Measurements from ENCODE around the gene UQCC3.

Gene UQCC3

DNA sequence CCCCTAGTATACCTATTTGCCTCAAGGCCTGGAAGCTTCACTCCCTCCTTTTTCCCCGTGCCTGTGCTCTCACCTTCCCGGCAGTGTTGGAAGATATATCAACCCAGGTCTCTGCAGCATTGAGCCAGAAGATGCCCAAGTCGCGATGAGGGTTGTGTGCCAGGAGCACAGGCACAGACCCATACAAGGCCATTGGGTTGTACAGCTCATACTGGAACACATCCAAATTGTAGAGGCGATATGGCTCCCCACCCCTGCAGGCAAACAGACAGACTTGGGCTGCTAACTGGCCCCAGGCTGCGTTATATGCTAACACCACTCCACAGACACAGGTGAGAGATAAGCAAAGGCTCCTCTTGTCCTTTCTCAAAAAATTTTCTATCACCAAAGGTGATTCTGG is 39.0 kb upstream of the UQCC3 start:
- no peaks in the 10 kb centered on the region for H3F3A ChIP-seq (ENCODE audit: control insufficient read depth, insufficient read depth)
- no peaks in the 10 kb centered on the region for H3K4me1 ChIP-seq (ENCODE audit: control insufficient read depth, low read length)
- no peaks in the 10 kb centered on the region for H3K9me3 ChIP-seq (ENCODE audit: control insufficient read depth, insufficient read depth, low read length)
- no peaks in the 10 kb centered on the region for H3K27me3 ChIP-seq (ENCODE audit: control insufficient read depth, low read length)
- H4K20me1 ChIP-seq (ENCODE audit: control insufficient read depth, insufficient read depth, low read depth, low read length) = no peaks in the 10 kb centered on the region
- H3K36me3 ChIP-seq (ENCODE audit: control insufficient read depth, low read length) = peaks cover 89% of the 10 kb centered on the region
- TF ChIP-seq EZH2phosphoT487 (IDR thresholded peaks at IDR 0.05; ENCODE audit: borderline replicate concordance, low read length) (no peak), CTCF (IDR thresholded peaks at IDR 0.05; ENCODE audit: low read depth, low read length, poor library complexity, severe bottlenecking) (no peak)
- no peak overlapping the region for H3K27ac ChIP-seq (ENCODE audit: low read depth, low read length)
- H3K9me2 ChIP-seq (replicated peaks; ENCODE audit: control insufficient read depth, low read length) = no peaks in the 10 kb centered on the region
- H3K4me2 ChIP-seq (ENCODE audit: low read length) = no peak overlapping the region
- H3K79me2 ChIP-seq (ENCODE audit: control insufficient read depth, low read length) = peaks cover 4% of the 10 kb centered on the region; the same call in 1 of the 2 replicates
- H3K4me3 ChIP-seq (ENCODE audit: low read length) = no peak overlapping the region

DNA sequence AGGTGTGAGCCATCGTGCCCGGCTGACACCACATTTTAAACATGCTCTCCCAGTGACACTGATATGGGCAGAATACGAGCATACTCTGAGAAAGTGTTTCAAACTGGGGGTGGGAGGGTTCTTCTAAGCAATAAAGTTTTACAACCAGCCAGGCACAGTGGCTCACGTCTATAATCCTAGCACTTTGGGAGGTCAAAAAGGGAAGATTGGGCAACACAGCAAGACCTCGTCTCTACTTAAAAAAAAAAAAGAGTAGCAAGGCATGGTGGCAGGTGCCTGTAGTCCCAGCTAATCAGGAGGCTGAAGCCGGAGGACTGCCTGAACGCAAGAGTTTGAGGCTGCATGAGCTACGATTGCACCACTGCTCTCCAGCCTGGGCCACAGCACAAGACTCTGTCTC is 27.3 kb upstream of the UQCC3 start:
- H3F3A ChIP-seq (ENCODE audit: control insufficient read depth, insufficient read depth) = no peaks in the 10 kb centered on the region
- no peaks in the 10 kb centered on the region for H3K9me2 ChIP-seq (replicated peaks; ENCODE audit: control insufficient read depth, low read length)
- H4K20me1 ChIP-seq (ENCODE audit: control insufficient read depth, insufficient read depth, low read depth, low read length) = peaks cover 3% of the 10 kb centered on the region; the same call in 1 of the 2 replicates
- H3K27me3 ChIP-seq (ENCODE audit: control insufficient read depth, low read length) = no peaks in the 10 kb centered on the region
- H3K4me1 ChIP-seq (ENCODE audit: control insufficient read depth, low read length) = peaks cover 25% of the 10 kb centered on the region
- no peak overlapping the region for H3K27ac ChIP-seq (ENCODE audit: low read depth, low read length)
- H3K4me2 ChIP-seq (ENCODE audit: low read length) = no peak overlapping the region
- peaks cover 70% of the 10 kb centered on the region for H3K36me3 ChIP-seq (ENCODE audit: control insufficient read depth, low read length)
- no peaks in the 10 kb centered on the region for H3K9me3 ChIP-seq (ENCODE audit: control insufficient read depth, insufficient read depth, low read length)
- TF ChIP-seq CTCF (IDR thresholded peaks at IDR 0.05; ENCODE audit: low read depth, low read length, poor library complexity, severe bottlenecking) (no peak), EZH2phosphoT487 (IDR thresholded peaks at IDR 0.05; ENCODE audit: borderline replicate concordance, low read length) (no peak)
- H3K4me3 ChIP-seq (ENCODE audit: low read length) = no peak overlapping the region
- peaks cover 82% of the 10 kb centered on the region for H3K79me2 ChIP-seq (ENCODE audit: control insufficient read depth, low read length)

DNA sequence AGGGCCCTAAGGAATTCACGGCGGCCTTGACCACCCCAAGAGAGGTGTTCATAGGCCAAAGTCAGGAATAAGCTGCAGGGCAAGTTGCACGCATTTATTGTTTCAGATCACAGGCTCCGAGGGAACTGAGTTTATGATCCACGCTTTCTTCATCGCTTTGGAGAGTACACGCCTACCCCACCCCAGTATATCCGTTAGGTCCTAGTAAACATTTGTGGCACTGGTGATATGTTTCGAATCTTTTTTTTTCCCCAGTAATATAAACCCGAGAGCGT is 25.9 kb upstream of the UQCC3 start:
- no peaks in the 10 kb centered on the region for H3F3A ChIP-seq (ENCODE audit: control insufficient read depth, insufficient read depth)
- H3K9me3 ChIP-seq (ENCODE audit: control insufficient read depth, insufficient read depth, low read length) = no peaks in the 10 kb centered on the region
- peaks cover 73% of the 10 kb centered on the region for H3K36me3 ChIP-seq (ENCODE audit: control insufficient read depth, low read length)
- peaks cover 3% of the 10 kb centered on the region; the same call in 1 of the 2 replicates for H4K20me1 ChIP-seq (ENCODE audit: control insufficient read depth, insufficient read depth, low read depth, low read length)
- TF ChIP-seq CTCF (IDR thresholded peaks at IDR 0.05; ENCODE audit: low read depth, low read length, poor library complexity, severe bottlenecking) = no peak
- TF ChIP-seq EZH2phosphoT487 (IDR thresholded peaks at IDR 0.05; ENCODE audit: borderline replicate concordance, low read length) = no peak
- peaks cover 84% of the 10 kb centered on the region for H3K79me2 ChIP-seq (ENCODE audit: control insufficient read depth, low read length)
- peak overlapping the region; percentile 78 for H3K27ac ChIP-seq (ENCODE audit: low read depth, low read length)
- peak overlapping the region; percentile 87 for H3K4me2 ChIP-seq (ENCODE audit: low read length)
- peaks cover 26% of the 10 kb centered on the region for H3K4me1 ChIP-seq (ENCODE audit: control insufficient read depth, low read length)
- peak overlapping the region; percentile 97 for H3K4me3 ChIP-seq (ENCODE audit: low read length)
- H3K9me2 ChIP-seq (replicated peaks; ENCODE audit: control insufficient read depth, low read length) = no peaks in the 10 kb centered on the region
- no peaks in the 10 kb centered on the region for H3K27me3 ChIP-seq (ENCODE audit: control insufficient read depth, low read length)
